Skeletal muscle satellite cell (primary cell): ENCODE measurements around the gene PATE2.

Experiments used
- H3K27me3 ChIP-seq: 2 replicates; pipeline ENCODE4 v1.7.0; 2013; ENCODE audit warnings: low read length; ENCODE audit not compliant: control insufficient read depth, insufficient read depth
- H3K36me3 ChIP-seq: 2 replicates; pipeline ENCODE4 v1.7.0; 2013; ENCODE audit warnings: mild to moderate bottlenecking, control low read depth, low read length; ENCODE audit not compliant: insufficient read depth
- H3K4me1 ChIP-seq: 2 replicates; pipeline ENCODE4 v1.7.0; 2013; ENCODE audit warnings: low read length; ENCODE audit not compliant: control insufficient read depth, insufficient read depth
- H3K4me2 ChIP-seq: 2 replicates; pipeline ENCODE4 v1.7.0; 2013; ENCODE audit warnings: mild to moderate bottlenecking, low read length
- H3K4me3 ChIP-seq: 2 replicates; pipeline ENCODE4 v1.7.0; 2013; ENCODE audit warnings: low read length
- H3K9ac ChIP-seq: 2 replicates; pipeline ENCODE4 v1.7.0; 2013; ENCODE audit warnings: mild to moderate bottlenecking, low read depth, low read length, moderate library complexity
- H3K9me3 ChIP-seq: replicated peaks from 2 replicates; pipeline ENCODE4 v1.7.0; 2013; ENCODE audit warnings: mild to moderate bottlenecking, control low read depth, low read length

PATE2 gene

DNA sequence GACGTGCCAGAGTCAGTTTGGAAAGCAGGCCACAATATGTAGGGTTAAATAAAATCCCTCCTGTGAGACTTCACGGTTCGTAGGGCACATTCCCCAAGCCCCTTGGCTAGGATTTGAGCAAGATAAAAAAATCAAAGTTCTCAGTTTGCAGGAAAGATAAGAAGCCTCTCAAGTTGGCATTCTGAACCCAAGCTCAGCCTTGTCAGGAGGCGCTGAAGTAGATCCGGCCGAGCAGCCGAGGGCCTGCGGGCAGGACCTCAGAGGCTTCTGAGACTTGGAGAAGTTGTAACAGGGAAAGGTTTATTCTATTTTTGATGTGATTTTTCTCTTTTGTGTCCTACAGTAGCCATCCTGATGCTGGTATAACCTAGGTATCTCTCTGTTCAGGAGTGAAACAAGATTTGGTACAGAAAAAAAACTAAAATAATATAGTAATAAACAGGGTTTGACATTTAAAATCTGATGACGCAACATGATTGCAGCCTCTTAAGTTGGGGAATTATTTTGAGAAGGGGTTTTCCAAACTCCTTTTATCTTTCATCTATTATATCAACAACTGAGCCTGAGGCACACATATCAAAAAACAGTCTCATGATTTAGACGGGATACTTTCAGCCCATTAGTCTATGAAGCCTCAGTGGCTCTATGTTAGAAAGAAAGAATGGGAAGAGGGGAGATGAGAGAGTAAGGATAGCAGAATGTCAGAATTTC lies 10.1 kb downstream of the PATE2 start:
- H3K4me2 ChIP-seq = no peak overlapping the region
- H3K9me3 ChIP-seq = no peaks in the 10 kb centered on the region
- H3K36me3 ChIP-seq = no peaks in the 10 kb centered on the region
- no peaks in the 10 kb centered on the region for H3K4me1 ChIP-seq
- no peak overlapping the region for H3K4me3 ChIP-seq
- no peak overlapping the region for H3K9ac ChIP-seq
- H3K27me3 ChIP-seq = peaks cover 15% of the 10 kb centered on the region

- Histone ChIP-seq H3K4me1 (no peaks in the 10 kb centered on the region), H3K9ac (no peak overlapping the region), H3K36me3 (no peaks in the 10 kb centered on the region), H3K4me2 (no peak overlapping the region), H3K4me3 (no peak overlapping the region), H3K9me3 (no peaks in the 10 kb centered on the region), H3K27me3 (peaks cover 13% of the 10 kb centered on the region)
Observed at GRCh38 chr11:125766251-125766650, 12.4 kb downstream of the PATE2 start.

GRCh38 chr11:125763483-125763882 lies 15.1 kb downstream of the PATE2 start:
- no peaks in the 10 kb centered on the region for H3K36me3 ChIP-seq
- H3K4me3 ChIP-seq = no peak overlapping the region
- no peaks in the 10 kb centered on the region for H3K9me3 ChIP-seq
- H3K4me2 ChIP-seq = no peak overlapping the region
- H3K27me3 ChIP-seq = peaks cover 3% of the 10 kb centered on the region
- no peak overlapping the region for H3K9ac ChIP-seq
- no peaks in the 10 kb centered on the region for H3K4me1 ChIP-seq

- Histone ChIP-seq H3K4me3 (no peak overlapping the region), H3K4me1 (no peaks in the 10 kb centered on the region), H3K9ac (no peak overlapping the region), H3K36me3 (no peaks in the 10 kb centered on the region), H3K27me3 (peaks cover 3% of the 10 kb centered on the region), H3K9me3 (no peaks in the 10 kb centered on the region), H3K4me2 (no peak overlapping the region)
Observed at GRCh38 chr11:125762445-125762844, 16.2 kb downstream of the PATE2 start.

GRCh38 chr11:125756050-125756449 lies 22.6 kb downstream of the PATE2 start:
- Histone ChIP-seq H3K9ac (no peak overlapping the region), H3K36me3 (no peaks in the 10 kb centered on the region), H3K27me3 (no peaks in the 10 kb centered on the region), H3K4me1 (no peaks in the 10 kb centered on the region), H3K9me3 (no peaks in the 10 kb centered on the region), H3K4me3 (no peak overlapping the region), H3K4me2 (no peak overlapping the region)

DNA sequence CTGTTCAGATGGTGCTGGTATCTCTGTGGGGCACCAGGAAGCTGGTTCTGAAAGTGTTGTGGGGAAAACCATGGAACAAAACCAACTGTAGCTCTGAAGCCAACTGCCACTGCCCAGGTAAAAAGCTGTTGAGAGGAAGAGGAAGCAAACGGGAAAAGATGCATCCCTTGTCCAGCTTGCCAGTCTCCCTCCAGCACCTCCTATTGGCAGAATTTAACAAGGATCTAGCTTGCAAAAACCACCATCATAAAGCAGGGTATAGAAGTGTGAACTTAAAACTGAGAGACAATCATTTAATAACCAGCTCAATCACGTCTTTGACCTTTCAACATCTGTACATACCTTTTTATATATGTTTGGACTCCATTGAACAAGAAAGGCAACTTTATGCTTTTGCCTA lies 28.0 kb downstream of the PATE2 start:
- no peak overlapping the region for H3K9ac ChIP-seq
- no peaks in the 10 kb centered on the region for H3K36me3 ChIP-seq

GRCh38 chr11:125745979-125746378 lies 32.6 kb downstream of the PATE2 start, which contains the start of gene PATE1:
Gene PATE1, plus strand, starts transcription at chr11:125746279. Its CDS starts 26 bp downstream, at chr11:125746305.
- Histone ChIP-seq H3K27me3 (peaks cover 41% of the 10 kb centered on the region), H3K9me3 (no peaks in the 10 kb centered on the region), H3K4me3 (no peak within 1 kb of the TSS), H3K36me3 (no peaks in the 10 kb centered on the region), H3K9ac (no peak within 1 kb of the TSS), H3K4me1 (no peaks in the 10 kb centered on the region), H3K4me2 (no peak within 1 kb of the TSS)

More for the DNA sequence above, 28.0 kb downstream of the PATE2 start:
- H3K4me1 ChIP-seq = no peaks in the 10 kb centered on the region
- H3K4me3 ChIP-seq = no peak overlapping the region
- H3K27me3 ChIP-seq = peaks cover 19% of the 10 kb centered on the region
- H3K4me2 ChIP-seq = no peak overlapping the region
- H3K9me3 ChIP-seq = no peaks in the 10 kb centered on the region

- Histone ChIP-seq H3K27me3 (peaks cover 34% of the 10 kb centered on the region), H3K4me1 (no peaks in the 10 kb centered on the region), H3K9ac (no peak overlapping the region), H3K4me3 (no peak overlapping the region), H3K9me3 (no peaks in the 10 kb centered on the region), H3K36me3 (no peaks in the 10 kb centered on the region), H3K4me2 (no peak overlapping the region)
Observed at GRCh38 chr11:125743681-125744080, 34.9 kb downstream of the PATE2 start.

DNA sequence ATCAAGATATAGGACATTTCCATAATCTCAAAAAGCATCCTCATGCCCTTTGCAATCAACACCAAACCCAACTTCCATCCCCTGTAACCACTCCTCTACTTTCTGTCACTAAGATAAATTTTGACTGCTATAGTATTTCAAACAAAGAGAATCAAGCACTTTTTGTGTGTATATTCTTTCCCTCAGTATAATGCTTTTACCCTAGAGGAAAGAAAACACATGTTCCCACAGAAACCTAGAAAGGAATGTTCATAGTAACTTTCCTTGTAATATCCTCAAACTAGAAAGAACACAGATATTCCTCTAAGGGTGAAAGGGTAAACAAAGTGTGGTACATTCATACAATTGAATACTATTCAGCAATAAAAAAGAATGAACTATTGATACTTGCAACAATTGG lies 38.0 kb downstream of the PATE2 start:
- H3K9me3 ChIP-seq = no peaks in the 10 kb centered on the region
- no peak overlapping the region for H3K4me2 ChIP-seq
- H3K9ac ChIP-seq = no peak overlapping the region
- H3K4me1 ChIP-seq = no peaks in the 10 kb centered on the region
- H3K27me3 ChIP-seq = peaks cover 40% of the 10 kb centered on the region
- H3K4me3 ChIP-seq = no peak overlapping the region
- no peaks in the 10 kb centered on the region for H3K36me3 ChIP-seq

- no peaks in the 10 kb centered on the region for H3K9me3 ChIP-seq
- H3K4me3 ChIP-seq = no peak overlapping the region
- no peak overlapping the region for H3K4me2 ChIP-seq
- peaks cover 35% of the 10 kb centered on the region for H3K27me3 ChIP-seq
- no peak overlapping the region for H3K9ac ChIP-seq
- no peaks in the 10 kb centered on the region for H3K36me3 ChIP-seq
- no peaks in the 10 kb centered on the region for H3K4me1 ChIP-seq
Observed at GRCh38 chr11:125728969-125729368, 49.7 kb downstream of the PATE2 start.
